Fibroblast of skin of left quadriceps (primary cell): Measurements from ENCODE around the gene ATP6V1B1.

ENCODE experiments used
- DNase-seq, 2 experiments: peaks; one replicate each; pipeline ENCODE4 v3.0.0-alpha.2; 2013; ENCODE audit warnings: low read depth in 2 of 2

The ATP6V1B1 gene

GRCh38 chr2:70944111-70944690 is 8.5 kb downstream of the ATP6V1B1 start:
- DNase-seq, result no peak

GRCh38 chr2:70946832-70947442 is 11.2 kb downstream of the ATP6V1B1 start:
- no peak for DNase-seq

GRCh38 chr2:70947556-70948184 is 12.0 kb downstream of the ATP6V1B1 start:
- DNase-seq, result no peak

- DNase-seq, result peak; percentile 46 to 49
These were observed 12.8 kb downstream of the ATP6V1B1 start for GRCh38 chr2:70948337-70949003.

GRCh38 chr2:70949086-70949485 is 13.4 kb downstream of the ATP6V1B1 start:
- no peak for DNase-seq

- DNase-seq, result no peak
These were observed 19.2 kb downstream of the ATP6V1B1 start for GRCh38 chr2:70954886-70955285.

- DNase-seq, result no peak
These were observed 20.4 kb downstream of the ATP6V1B1 start for GRCh38 chr2:70956141-70956540.

- DNase-seq, result no peak
These were observed 22.1 kb downstream of the ATP6V1B1 start for GRCh38 chr2:70957798-70958197.

GRCh38 chr2:70958759-70959158 is 23.1 kb downstream of the ATP6V1B1 start:
- no peak for DNase-seq

GRCh38 chr2:70959271-70959761 is 23.6 kb downstream of the ATP6V1B1 start:
- DNase-seq, result no peak

- no peak for DNase-seq
These were observed 24.4 kb downstream of the ATP6V1B1 start for GRCh38 chr2:70959851-70960832.

- no peak for DNase-seq
These were observed 25.3 kb downstream of the ATP6V1B1 start for GRCh38 chr2:70960833-70961647.

GRCh38 chr2:70961648-70961994 is 25.9 kb downstream of the ATP6V1B1 start:
- no peak for DNase-seq

- DNase-seq, result no peak
These were observed 26.6 kb downstream of the ATP6V1B1 start for GRCh38 chr2:70962211-70962884.

- DNase-seq, result no peak
These were observed 27.5 kb downstream of the ATP6V1B1 start for GRCh38 chr2:70962885-70963878.

GRCh38 chr2:70964133-70964532 is 28.4 kb downstream of the ATP6V1B1 start:
- DNase-seq, result no peak

GRCh38 chr2:70964596-70965386 is 29.1 kb downstream of the ATP6V1B1 start:
- DNase-seq, result no peak

GRCh38 chr2:70965506-70965905 is 29.8 kb downstream of the ATP6V1B1 start:
- no peak for DNase-seq
